Right lobe of liver (tissue), 4 donors: ENCODE measurements around the gene LMTK3.

Experiments used
- POLR2A ChIP-seq: fragments of 450-650 bp; IDR thresholded peaks from one replicate; pipeline ENCODE4 v1.6.1; 2017; ENCODE audit warnings: antibody characterized with exemption, mild to moderate bottlenecking
- TF ChIP-seq, protein P1 (sequence below), 4 donors: fragments of 200-600 bp in 3 of 4; fragments of 450-650 bp in 1 of 4; IDR thresholded peaks; one replicate each; pipeline versions ENCODE4 v1.5.1 to v1.8.0; 2016 to 2022; ENCODE audit warnings: antibody characterized with exemption in 4 of 4, mild to moderate bottlenecking in 2 of 4
- donor health status: DM: no; HTN: no; CAD: no.
- donor health status: DM: no; HTN: no; CAD: no.
- donor health status: DM: no; HTN: yes; CAD: no.

DNA sequence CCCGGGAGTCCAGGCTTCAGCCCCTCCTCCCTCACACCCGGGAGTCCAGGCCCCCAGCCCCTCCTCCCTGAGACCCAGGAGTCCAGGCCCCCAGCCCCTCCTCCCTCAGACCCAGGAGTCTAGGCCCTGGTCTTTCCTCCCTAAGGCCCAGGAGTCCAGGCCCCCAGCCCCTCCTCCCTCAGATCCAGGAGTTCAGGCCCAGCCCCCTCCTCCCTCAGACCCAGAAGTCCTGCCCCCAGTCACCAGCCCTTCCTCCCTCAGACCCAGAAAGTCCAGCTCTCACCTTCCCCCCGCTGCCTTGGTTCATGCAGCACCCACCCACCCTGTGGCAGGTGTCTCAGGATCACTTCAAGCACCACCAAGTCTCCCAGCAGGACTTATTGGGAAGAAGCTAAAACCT, 28.3 kb downstream of the LMTK3 start:
- TF ChIP-seq POLR2A = no peak
- TF ChIP-seq, protein P1, sequence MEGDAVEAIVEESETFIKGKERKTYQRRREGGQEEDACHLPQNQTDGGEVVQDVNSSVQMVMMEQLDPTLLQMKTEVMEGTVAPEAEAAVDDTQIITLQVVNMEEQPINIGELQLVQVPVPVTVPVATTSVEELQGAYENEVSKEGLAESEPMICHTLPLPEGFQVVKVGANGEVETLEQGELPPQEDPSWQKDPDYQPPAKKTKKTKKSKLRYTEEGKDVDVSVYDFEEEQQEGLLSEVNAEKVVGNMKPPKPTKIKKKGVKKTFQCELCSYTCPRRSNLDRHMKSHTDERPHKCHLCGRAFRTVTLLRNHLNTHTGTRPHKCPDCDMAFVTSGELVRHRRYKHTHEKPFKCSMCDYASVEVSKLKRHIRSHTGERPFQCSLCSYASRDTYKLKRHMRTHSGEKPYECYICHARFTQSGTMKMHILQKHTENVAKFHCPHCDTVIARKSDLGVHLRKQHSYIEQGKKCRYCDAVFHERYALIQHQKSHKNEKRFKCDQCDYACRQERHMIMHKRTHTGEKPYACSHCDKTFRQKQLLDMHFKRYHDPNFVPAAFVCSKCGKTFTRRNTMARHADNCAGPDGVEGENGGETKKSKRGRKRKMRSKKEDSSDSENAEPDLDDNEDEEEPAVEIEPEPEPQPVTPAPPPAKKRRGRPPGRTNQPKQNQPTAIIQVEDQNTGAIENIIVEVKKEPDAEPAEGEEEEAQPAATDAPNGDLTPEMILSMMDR (IDR thresholded peaks at IDR 0.05) = no peak
